Measurements from ENCODE around the gene PREB. TPM values are rescaled to one million over a fixed set of nuclear protein-coding genes. Genes with fewer than 3 reads are reported as not detected.

PREB gene
- total and polyA plus RNA-seq, 2 of the 13 experiments (the other 11 are each of a cell fraction or from before 2014, with no cell fraction given) = 112 to 192 TPM

- no peak for TF ChIP-seq HIC2 (CRISPR knock-in tag; IDR thresholded peaks at IDR 0.05; ENCODE audit: low read depth)
- TF ChIP-seq IRF1 (CRISPR knock-in tag; IDR thresholded peaks at IDR 0.05; ENCODE audit: low read depth) = no peak
These were observed 39.0 kb downstream of the PREB start (continued) for GRCh38 chr2:27095427-27095744.

GRCh38 chr2:27094353-27094984 lies 40.0 kb downstream of the PREB start:
- BruUV-seq (replicated peaks) = no TSS peak
- Histone ChIP-seq H3K27ac (ENCODE audit: extremely low read length, insufficient read depth, low read length) (peak overlapping the region; percentile 97), H3K27me3 (ENCODE audit: control insufficient read depth in 1 of 2, insufficient read depth in 2 of 2, low read length in 2 of 2) (no peaks in the 10 kb centered on the region), H2AFZ (ENCODE audit: low read length) (no peak overlapping the region), H3K4me2 (ENCODE audit: low read depth, low read length) (peak overlapping the region; percentile 96), H3K9me3 (ENCODE audit: low read length) (no peaks in the 10 kb centered on the region), H3K9ac (ENCODE audit: insufficient read depth, low read depth, low read length) (peak overlapping the region; percentile 79), H3K4me1 (ENCODE audit: insufficient read depth, low read length) (peaks cover 76% of the 10 kb centered on the region), H4K20me1 (ENCODE audit: insufficient read depth, low read length) (no peaks in the 10 kb centered on the region), H3K79me2 (ENCODE audit: insufficient read depth, low read length) (peaks cover 36% of the 10 kb centered on the region), H3K36me3 (replicated peaks in 1 of 2; ENCODE audit: control insufficient read depth in 1 of 2, insufficient read depth in 2 of 2, low read length in 2 of 2) (peaks cover 4 to 35% of the 10 kb centered on the region in 2 experiments), H3K4me3 (replicated peaks in 1 of 3; ENCODE audit: insufficient read depth in 1 of 3, low read depth in 2 of 3, low read length in 3 of 3) (peak overlapping the region in 1 of 3 experiments; percentile 59; a peak in 2 of 6 replicates)
- WGBS (ENCODE audit: low lambda C conversion rate) = 88% methylated on average over 24 of the region's 24 CpGs
- no peak for FAIRE-seq
- ChIA-PET CTCF (ENCODE audit: low intra/inter-chr PET ratio, low total read pairs) (no interaction called here), POLR2A (interaction anchor here (0.7 to 4.8 kb wide), 28 partner anchors 8 to 1215 kb away, joined by 3 to 61 read pairs (median 6); partner anchors contain the start of genes ABHD1, AGBL5, ATRAID and CGREF1)
- no peak for ATAC-seq
- intact Hi-C loops (cut with micrococcal nuclease; ENCODE audit: unreplicated experiment) = loop anchor here (5.0 kb wide), 1 partner anchor 307 kb away; the partner anchor contains the start of gene CENPA
- no peak for DNase-seq (ENCODE audit: low spot score)
- in situ Hi-C loops (cut with HindIII; ENCODE audit: extremely low pct_ligation_motif_present, low pct_unique_long_range_greater_than_20kb) = no loop called here
- TF ChIP-seq, protein P1, sequence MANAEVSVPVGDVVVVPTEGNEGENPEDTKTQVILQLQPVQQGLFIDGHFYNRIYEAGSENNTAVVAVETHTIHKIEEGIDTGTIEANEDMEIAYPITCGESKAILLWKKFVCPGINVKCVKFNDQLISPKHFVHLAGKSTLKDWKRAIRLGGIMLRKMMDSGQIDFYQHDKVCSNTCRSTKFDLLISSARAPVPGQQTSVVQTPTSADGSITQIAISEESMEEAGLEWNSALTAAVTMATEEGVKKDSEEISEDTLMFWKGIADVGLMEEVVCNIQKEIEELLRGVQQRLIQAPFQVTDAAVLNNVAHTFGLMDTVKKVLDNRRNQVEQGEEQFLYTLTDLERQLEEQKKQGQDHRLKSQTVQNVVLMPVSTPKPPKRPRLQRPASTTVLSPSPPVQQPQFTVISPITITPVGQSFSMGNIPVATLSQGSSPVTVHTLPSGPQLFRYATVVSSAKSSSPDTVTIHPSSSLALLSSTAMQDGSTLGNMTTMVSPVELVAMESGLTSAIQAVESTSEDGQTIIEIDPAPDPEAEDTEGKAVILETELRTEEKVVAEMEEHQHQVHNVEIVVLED (CRISPR knock-in tag; IDR thresholded peaks at IDR 0.05; ENCODE audit: borderline replicate concordance) = no peak
- TF ChIP-seq NR2F2 (IDR thresholded peaks at IDR 0.05; ENCODE audit: borderline replicate concordance, low read depth) = 0 out of 2 replicates have a peak, but pooled peaks have one; percentile 2
- TF ChIP-seq NPAS2 (CRISPR knock-in tag; IDR thresholded peaks at IDR 0.05; ENCODE audit: borderline replicate concordance) = no peak
- TF ChIP-seq ZNF564 (CRISPR knock-in tag; IDR thresholded peaks at IDR 0.05) = 0 out of 2 replicates have a peak, but pooled peaks have one; percentile 21
- 0 out of 2 replicates have a peak, but pooled peaks have one; percentile 10 for TF ChIP-seq PAF1 (CRISPR knock-in tag; IDR thresholded peaks at IDR 0.05)
- 0 out of 2 replicates have a peak, but pooled peaks have one; percentile 8 for TF ChIP-seq HCFC1 (IDR thresholded peaks at IDR 0.05; ENCODE audit: low read depth, low read length)
- TF ChIP-seq, protein P2, sequence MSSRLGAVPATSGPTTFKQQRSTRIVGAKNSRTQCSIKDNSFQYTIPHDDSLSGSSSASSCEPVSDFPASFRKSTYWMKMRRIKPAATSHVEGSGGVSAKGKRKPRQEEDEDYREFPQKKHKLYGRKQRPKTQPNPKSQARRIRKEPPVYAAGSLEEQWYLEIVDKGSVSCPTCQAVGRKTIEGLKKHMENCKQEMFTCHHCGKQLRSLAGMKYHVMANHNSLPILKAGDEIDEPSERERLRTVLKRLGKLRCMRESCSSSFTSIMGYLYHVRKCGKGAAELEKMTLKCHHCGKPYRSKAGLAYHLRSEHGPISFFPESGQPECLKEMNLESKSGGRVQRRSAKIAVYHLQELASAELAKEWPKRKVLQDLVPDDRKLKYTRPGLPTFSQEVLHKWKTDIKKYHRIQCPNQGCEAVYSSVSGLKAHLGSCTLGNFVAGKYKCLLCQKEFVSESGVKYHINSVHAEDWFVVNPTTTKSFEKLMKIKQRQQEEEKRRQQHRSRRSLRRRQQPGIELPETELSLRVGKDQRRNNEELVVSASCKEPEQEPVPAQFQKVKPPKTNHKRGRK (CRISPR knock-in tag; IDR thresholded peaks at IDR 0.05) = peak; percentile 56; the same call in 1 of the 2 replicates
- TF ChIP-seq NFIB (CRISPR knock-in tag; IDR thresholded peaks at IDR 0.05; ENCODE audit: borderline replicate concordance) = peak; percentile 86; the same call in 1 of the 2 replicates
- peak; percentile 75 for TF ChIP-seq ZNF687 (CRISPR knock-in tag; IDR thresholded peaks at IDR 0.05)

Measured in HepG2 (cell line).